GM12878 (cell line): ENCODE results near the gene TOGARAM1. TPM values are rescaled to one million over a fixed set of nuclear protein-coding genes. Genes with fewer than 3 reads are reported as not detected.

Experiments used
- ATAC-seq: fragments of 200-7000 bp; cut with Tn5 transposase; 3 replicates; pipeline ENCODE4 v1.9.1; 2020; ENCODE audit warnings: mild to moderate bottlenecking, moderate library complexity
- BruUV-seq: library from RNA; stranded (reverse); fragments of 400-500 nt; replicated peaks from 2 replicates; lab custom pipeline; 2021; lab: Mats Ljungman, UMichigan
- CTCF ChIA-PET: fragments of 300-600 bp; sonication (Branson Sonifier 250); formaldehyde crosslinking; extraction: SDS; loops from one replicate; lab custom pipeline; 2021; ENCODE audit warnings: inconsistent platforms; lab: Yijun Ruan, JAX
- POLR2A ChIA-PET: fragments of 350-600 bp; formaldehyde crosslinking; extraction: SDS; loops from one replicate; lab custom pipeline; 2021; ENCODE audit warnings: inconsistent platforms; lab: Charles Lee
- RAD21 ChIA-PET: fragments of 300-600 bp; sonication (Branson Sonifier 250); formaldehyde crosslinking; loops from one replicate; lab custom pipeline; 2023; ENCODE audit warnings: antibody characterized with exemption; ENCODE audit not compliant: unreplicated experiment; lab: Charles Lee
- SMC1A ChIA-PET: fragments of 300-600 bp; sonication (Branson Sonifier 250); formaldehyde crosslinking; loops from one replicate; lab custom pipeline; 2023; ENCODE audit not compliant: unreplicated experiment, uncharacterized antibody; lab: Charles Lee
- DNase-seq: peaks from one replicate; pipeline ENCODE4 v3.0.0-alpha.2; 2011; ENCODE audit warnings: low read depth, low spot score
- FAIRE-seq: peaks from 3 replicates; lab custom pipeline; 2011; peaks lifted over from hg19 to GRCh38; lab: Jason Lieb, UNC
- H2AFZ ChIP-seq: 2 replicates; pipeline ENCODE4 v1.6.0; 2011; ENCODE audit warnings: low read depth, low read length, control low read depth; ENCODE audit not compliant: control insufficient read depth
- H3K27ac ChIP-seq: 2 replicates; pipeline ENCODE4 v1.5.1; 2011; ENCODE audit warnings: control low read depth; ENCODE audit not compliant: control insufficient read depth, insufficient read depth
- H3K27me3 ChIP-seq, 2 experiments: replicated peaks in 1 of 2; 2 replicates each; pipeline versions ENCODE4 v1.6.0 to v1.6.1; 2011; ENCODE audit warnings: low read length in 1 of 2; ENCODE audit not compliant: control insufficient read depth in 2 of 2, insufficient read depth in 2 of 2
- H3K36me3 ChIP-seq, 2 experiments: 2 replicates each; pipeline ENCODE4 v1.5.1; 2011; ENCODE audit warnings: low read length in 1 of 2; ENCODE audit not compliant: control insufficient read depth in 2 of 2, insufficient read depth in 2 of 2
- H3K4me1 ChIP-seq: 2 replicates; pipeline ENCODE4 v1.6.1; 2011; ENCODE audit warnings: mild to moderate bottlenecking, low read length, moderate library complexity, mixed read lengths; ENCODE audit not compliant: control insufficient read depth, insufficient read depth
- H3K4me2 ChIP-seq: 2 replicates; pipeline ENCODE4 v1.6.0; 2011; ENCODE audit warnings: control low read depth; ENCODE audit not compliant: control insufficient read depth, insufficient read depth
- H3K4me3 ChIP-seq: fragments of 200-600 bp; sonication (generic); 2 replicates; pipeline ENCODE4 v1.5.1; 2016
- H3K79me2 ChIP-seq: 2 replicates; pipeline ENCODE4 v1.6.0; 2011; ENCODE audit warnings: low read length; ENCODE audit not compliant: control insufficient read depth, insufficient read depth
- H3K9ac ChIP-seq: 2 replicates; pipeline ENCODE4 v1.8.0; 2011; ENCODE audit warnings: low read length, control low read depth, mixed read lengths; ENCODE audit not compliant: control insufficient read depth, insufficient read depth
- H3K9me3 ChIP-seq: replicated peaks from 3 replicates; pipeline ENCODE4 v1.5.1; 2011; ENCODE audit warnings: mild to moderate bottlenecking, low read length; ENCODE audit not compliant: control insufficient read depth, insufficient read depth
- H4K20me1 ChIP-seq: 2 replicates; pipeline ENCODE4 v1.6.0; 2011; ENCODE audit not compliant: control insufficient read depth, insufficient read depth
- DPF2 ChIP-seq: fragments of 450-650 bp; IDR thresholded peaks from 2 replicates; pipeline ENCODE4 v1.6.1; 2017; ENCODE audit warnings: mild to moderate bottlenecking
- HDAC6 ChIP-seq: fragments of 200-600 bp; sonication (generic); IDR thresholded peaks from one replicate; pipeline ENCODE4 v1.8.0; 2017; ENCODE audit warnings: antibody characterized with exemption; ENCODE audit not compliant: unreplicated experiment
- HSF1 ChIP-seq: fragments of 150-350 bp; IDR thresholded peaks from 2 replicates; pipeline ENCODE4 v1.6.1; 2014; ENCODE audit warnings: mild to moderate bottlenecking, low read depth, low read length
- NBN ChIP-seq: fragments of 450-650 bp; IDR thresholded peaks from 2 replicates; pipeline ENCODE4 v1.6.1; 2016
- RBBP5 ChIP-seq: fragments of 200-600 bp; sonication (generic); conservative IDR thresholded peaks from 2 replicates; pipeline ENCODE4 v1.6.1; 2016
- TAF1 ChIP-seq: IDR thresholded peaks from 2 replicates; pipeline ENCODE4 v1.6.1; 2011; ENCODE audit warnings: mild to moderate bottlenecking, low read depth, low read length, borderline replicate concordance
- TCF3 ChIP-seq: IDR thresholded peaks from 2 replicates; pipeline ENCODE4 v1.6.1; 2012; ENCODE audit warnings: low read depth, mild to moderate bottlenecking, low read length, borderline replicate concordance; ENCODE audit not compliant: insufficient read depth
- WGBS: methylation state at CpG from one replicate; pipeline ENCODE4 v1.1.6; 2016; ENCODE audit warnings: low lambda C conversion rate; ENCODE audit not compliant: insufficient replicate concordance, insufficient coverage; ENCODE audit errors: missing lambda C conversion rate; 5-methylcytosine and 5-hydroxymethylcytosine counted together
- in situ Hi-C: fragments of 300-500 bp; cut with MboI; formaldehyde crosslinking; loops from 9 replicates; pipeline ENCODE4 v1.14.3; 2018; ENCODE audit warnings: mixed read lengths
- intact Hi-C: fragments of 100-400 bp; cut with micrococcal nuclease; formaldehyde crosslinking; loops from one replicate; pipeline ENCODE4 v1.14.2; 2022; ENCODE audit not compliant: unreplicated experiment
- polyA plus RNA-seq, 11 experiments: library from polyadenylated mRNA; depleted of rRNA in 4 of 11; unstranded in 6 of 11; stranded (reverse) in 5 of 11; fragments of >200 nt; fragmentation: Nextera tagmentation in 4 of 11; fragmentation: Illumina TruSeq in 1 of 11; extraction: Ambion mirVana in 4 of 11; extraction: Trizol in 1 of 11; gene quantifications; 1 replicate in 1 of 11; 2 replicates in 10 of 11; pipeline versions ENCODE4 v1.2.1 to v1.2.3, GENCODE V29; 2011 to 2016; ENCODE audit warnings: inconsistent platforms in 2 of 11, missing spikeins in 2 of 11, low read depth in 1 of 11
- total RNA-seq, 4 experiments: library from RNA; depleted of rRNA in 3 of 4; stranded (reverse); fragments of >200 nt in 3 of 4; fragmentation: Illumina TruSeq in 1 of 4; extraction: Trizol in 1 of 4; gene quantifications; 2 replicates each; pipeline versions ENCODE4 v1.2.1 to v1.2.3, GENCODE V29; 2013 to 2021
- TF ChIP-seq, protein P1 (sequence below): fragments of 450-650 bp; IDR thresholded peaks from 2 replicates; pipeline ENCODE4 v1.6.1; 2017; ENCODE audit warnings: mild to moderate bottlenecking, moderate library complexity

The TOGARAM1 gene
- total and polyA plus RNA-seq, 10 of the 15 experiments (the other 5 are each of a cell fraction or from before 2014, with no cell fraction given) = 2.1 to 14.4 (median 7.2) TPM

GRCh38 chr14:45057349-45057748, 95.4 kb downstream of the TOGARAM1 start:
- intact Hi-C loops (no loop called here), in situ Hi-C loops (no loop called here)
- ChIA-PET CTCF (interaction anchor here (0.6 kb wide), 1 partner anchor 211 kb away, joined by 3 read pairs; no protein-coding TSS in a partner anchor), SMC1A (no interaction called here), RAD21 (no interaction called here), POLR2A (no interaction called here)
- Histone ChIP-seq H4K20me1 (no peaks in the 10 kb centered on the region), H3K4me1 (no peaks in the 10 kb centered on the region), H3K27me3 (no peaks in the 10 kb centered on the region), H3K36me3 (no peaks in the 10 kb centered on the region; a peak in 1 of 4 replicates), H3K4me3 (no peak overlapping the region), H2AFZ (no peak overlapping the region), H3K9ac (no peak overlapping the region), H3K4me2 (no peak overlapping the region), H3K27ac (no peak overlapping the region), H3K79me2 (no peaks in the 10 kb centered on the region), H3K9me3 (no peaks in the 10 kb centered on the region; the same call in 1 of the 3 replicates)
- TF ChIP-seq DPF2 (no peak), TCF3 (no peak), NBN (no peak), RBBP5 (no peak), HDAC6 (no peak), TAF1 (no peak), HSF1 (no peak)
- no peak for ATAC-seq
- BruUV-seq = no TSS peak
- 95% methylated on average over 2 of the region's 2 CpGs for WGBS
- no peak for DNase-seq
- no peak for FAIRE-seq

DNA sequence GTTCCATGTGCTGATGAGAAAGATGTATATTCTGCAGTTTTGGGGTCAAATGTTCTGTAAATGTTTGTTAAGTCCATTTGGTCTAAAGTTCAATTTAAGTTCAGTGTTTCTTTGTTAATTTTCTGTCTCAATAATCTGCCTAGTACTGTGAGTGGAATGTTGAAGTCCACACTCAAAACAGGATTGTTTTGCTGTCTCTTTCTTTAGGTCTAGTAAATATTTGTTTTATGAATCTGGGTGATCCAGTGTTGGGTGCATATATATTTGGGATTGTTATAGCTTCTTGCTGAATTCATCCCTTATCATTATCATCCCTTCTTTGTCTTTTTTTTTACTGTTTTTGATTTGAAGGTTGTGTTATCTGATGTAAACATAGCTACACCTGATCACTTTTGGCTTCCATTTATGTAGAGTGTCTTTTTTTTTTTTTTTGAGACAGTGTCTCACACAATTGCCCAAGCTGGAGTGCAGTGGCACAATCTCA, 95.9 kb downstream of the TOGARAM1 start:
- no peak for FAIRE-seq
- no peak overlapping the region for H3K4me3 ChIP-seq
- in situ Hi-C loops = no loop called here
- no peak overlapping the region for H3K4me2 ChIP-seq
- no peaks in the 10 kb centered on the region for H3K4me1 ChIP-seq
- no peak overlapping the region for H3K27ac ChIP-seq
- BruUV-seq = no TSS peak
- H3K27me3 ChIP-seq = no peaks in the 10 kb centered on the region
- RAD21 ChIA-PET = no interaction called here
- intact Hi-C loops = no loop called here
- TF ChIP-seq, protein P1, sequence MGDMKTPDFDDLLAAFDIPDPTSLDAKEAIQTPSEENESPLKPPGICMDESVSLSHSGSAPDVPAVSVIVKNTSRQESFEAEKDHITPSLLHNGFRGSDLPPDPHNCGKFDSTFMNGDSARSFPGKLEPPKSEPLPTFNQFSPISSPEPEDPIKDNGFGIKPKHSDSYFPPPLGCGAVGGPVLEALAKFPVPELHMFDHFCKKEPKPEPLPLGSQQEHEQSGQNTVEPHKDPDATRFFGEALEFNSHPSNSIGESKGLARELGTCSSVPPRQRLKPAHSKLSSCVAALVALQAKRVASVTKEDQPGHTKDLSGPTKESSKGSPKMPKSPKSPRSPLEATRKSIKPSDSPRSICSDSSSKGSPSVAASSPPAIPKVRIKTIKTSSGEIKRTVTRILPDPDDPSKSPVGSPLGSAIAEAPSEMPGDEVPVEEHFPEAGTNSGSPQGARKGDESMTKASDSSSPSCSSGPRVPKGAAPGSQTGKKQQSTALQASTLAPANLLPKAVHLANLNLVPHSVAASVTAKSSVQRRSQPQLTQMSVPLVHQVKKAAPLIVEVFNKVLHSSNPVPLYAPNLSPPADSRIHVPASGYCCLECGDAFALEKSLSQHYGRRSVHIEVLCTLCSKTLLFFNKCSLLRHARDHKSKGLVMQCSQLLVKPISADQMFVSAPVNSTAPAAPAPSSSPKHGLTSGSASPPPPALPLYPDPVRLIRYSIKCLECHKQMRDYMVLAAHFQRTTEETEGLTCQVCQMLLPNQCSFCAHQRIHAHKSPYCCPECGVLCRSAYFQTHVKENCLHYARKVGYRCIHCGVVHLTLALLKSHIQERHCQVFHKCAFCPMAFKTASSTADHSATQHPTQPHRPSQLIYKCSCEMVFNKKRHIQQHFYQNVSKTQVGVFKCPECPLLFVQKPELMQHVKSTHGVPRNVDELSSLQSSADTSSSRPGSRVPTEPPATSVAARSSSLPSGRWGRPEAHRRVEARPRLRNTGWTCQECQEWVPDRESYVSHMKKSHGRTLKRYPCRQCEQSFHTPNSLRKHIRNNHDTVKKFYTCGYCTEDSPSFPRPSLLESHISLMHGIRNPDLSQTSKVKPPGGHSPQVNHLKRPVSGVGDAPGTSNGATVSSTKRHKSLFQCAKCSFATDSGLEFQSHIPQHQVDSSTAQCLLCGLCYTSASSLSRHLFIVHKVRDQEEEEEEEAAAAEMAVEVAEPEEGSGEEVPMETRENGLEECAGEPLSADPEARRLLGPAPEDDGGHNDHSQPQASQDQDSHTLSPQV = no peak
- no peak for ATAC-seq
- no peak overlapping the region for H2AFZ ChIP-seq
- DNase-seq = no peak
- POLR2A ChIA-PET = interaction anchor here (0.7 kb wide), 2 partner anchors 19 to 67 kb away, joined by 3 to 6 read pairs; no protein-coding TSS in a partner anchor
- no peak overlapping the region for H3K9ac ChIP-seq
- CTCF ChIA-PET = no interaction called here
- H3K79me2 ChIP-seq = no peaks in the 10 kb centered on the region
- H3K36me3 ChIP-seq = no peaks in the 10 kb centered on the region; a peak in 1 of 4 replicates
- H4K20me1 ChIP-seq = no peaks in the 10 kb centered on the region
- SMC1A ChIA-PET = no interaction called here
- H3K9me3 ChIP-seq = no peaks in the 10 kb centered on the region; the same call in 1 of the 3 replicates
